GM21717 (cell line): ENCODE measurements around the gene EGFLAM.
A peak's percentile ranks its signal among the peaks of the same experiment; 100 is the strongest.

ENCODE experiments used
- ATAC-seq: cut with Tn5 transposase; IDR thresholded peaks from one replicate; pipeline ENCODE4 v1.9.1; 2021; ENCODE audit warnings: mild to moderate bottlenecking, moderate library complexity; ENCODE audit not compliant: unreplicated experiment

The EGFLAM gene

GRCh38 chr5:38371596-38371995, 113.2 kb downstream of the EGFLAM start:
- ATAC-seq: no peak

GRCh38 chr5:38373743-38374142, 115.4 kb downstream of the EGFLAM start:
- no peak for ATAC-seq

- ATAC-seq: no peak
These were observed 117.1 kb downstream of the EGFLAM start for GRCh38 chr5:38375423-38375822.

- ATAC-seq: no peak
These were observed 118.0 kb downstream of the EGFLAM start for GRCh38 chr5:38376404-38376803.

- no peak for ATAC-seq
These were observed 120.2 kb downstream of the EGFLAM start for GRCh38 chr5:38378579-38378978.

GRCh38 chr5:38379350-38379937, 121.1 kb downstream of the EGFLAM start:
- no peak for ATAC-seq

- no peak for ATAC-seq
These were observed 122.2 kb downstream of the EGFLAM start for GRCh38 chr5:38380537-38380936.

GRCh38 chr5:38381361-38381760, 123.0 kb downstream of the EGFLAM start:
- no peak for ATAC-seq

GRCh38 chr5:38382898-38383297, 124.5 kb downstream of the EGFLAM start:
- peak; percentile 95 for ATAC-seq

- ATAC-seq: no peak
These were observed 125.3 kb downstream of the EGFLAM start for GRCh38 chr5:38383701-38384100.

GRCh38 chr5:38384396-38384795, 126.0 kb downstream of the EGFLAM start:
- no peak for ATAC-seq

- no peak for ATAC-seq
These were observed 128.8 kb downstream of the EGFLAM start for GRCh38 chr5:38387161-38387560.

GRCh38 chr5:38393636-38394035, 135.3 kb downstream of the EGFLAM start:
- no peak for ATAC-seq

GRCh38 chr5:38396766-38397165, 138.4 kb downstream of the EGFLAM start:
- ATAC-seq: no peak

- no peak for ATAC-seq
These were observed 142.0 kb downstream of the EGFLAM start for GRCh38 chr5:38400365-38400764.

GRCh38 chr5:38401145-38401544, 142.8 kb downstream of the EGFLAM start:
- ATAC-seq: no peak

GRCh38 chr5:38403406-38403805, 145.0 kb downstream of the EGFLAM start:
- ATAC-seq: no peak

GRCh38 chr5:38403877-38404635, 145.7 kb downstream of the EGFLAM start:
- no peak for ATAC-seq

GRCh38 chr5:38404667-38405276, 146.4 kb downstream of the EGFLAM start:
- ATAC-seq: no peak

- no peak for ATAC-seq
These were observed 150.3 kb downstream of the EGFLAM start for GRCh38 chr5:38408446-38409198.

- no peak for ATAC-seq
These were observed 152.1 kb downstream of the EGFLAM start for GRCh38 chr5:38410304-38410990.
